AG09319 (cell line): ENCODE data around the gene DHRS7B.

Experiments used
- DNase-seq: peaks from one replicate; pipeline ENCODE4 v3.0.0-alpha.2; 2010; ENCODE audit warnings: low read depth; ENCODE audit errors: extremely low read depth
- CTCF ChIP-seq: IDR thresholded peaks from 2 replicates; pipeline ENCODE4 v1.5.1; 2011; ENCODE audit warnings: low read depth, mild to moderate bottlenecking, inconsistent platforms, low read length, moderate library complexity

DHRS7B gene

GRCh38 chr17:21211825-21212479 lies 85.2 kb downstream of the DHRS7B start:
- TF ChIP-seq CTCF, result no peak
- DNase-seq, result no peak

- no peak for TF ChIP-seq CTCF
These were observed 86.3 kb downstream of the DHRS7B start for GRCh38 chr17:21212826-21213637.

DNA sequence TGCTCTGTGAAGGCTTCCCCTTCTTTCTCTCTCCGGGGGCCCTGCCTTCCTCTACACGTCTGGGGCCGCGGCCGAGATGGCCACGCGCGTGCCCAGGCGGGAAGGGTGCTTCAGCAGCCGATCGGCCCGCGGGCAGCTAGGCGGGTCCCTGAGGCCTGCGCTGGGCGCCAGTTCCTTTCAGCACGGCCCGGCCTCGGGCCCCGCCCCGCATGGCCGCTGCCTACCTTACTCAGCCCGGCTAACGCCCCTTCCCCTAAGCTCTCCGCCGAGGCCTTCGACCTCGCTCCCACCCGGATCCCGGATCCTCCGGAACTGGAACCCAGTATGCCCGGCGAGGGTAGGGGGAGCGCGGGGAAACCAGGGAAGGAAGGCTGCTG lies 86.9 kb downstream of the DHRS7B start:
- no peak for DNase-seq
- no peak for TF ChIP-seq CTCF

More at GRCh38 chr17:21212826-21213637, 86.3 kb downstream of the DHRS7B start:
- no peak for DNase-seq

- DNase-seq, result peak; percentile 90
- no peak for TF ChIP-seq CTCF
These were observed 87.4 kb downstream of the DHRS7B start, which contains the start of gene TMEM11 for GRCh38 chr17:21214015-21214776. TMEM11 (minus strand) TSS chr17:21214161; CDS start chr17:21214152, 9 bp downstream.

DNA sequence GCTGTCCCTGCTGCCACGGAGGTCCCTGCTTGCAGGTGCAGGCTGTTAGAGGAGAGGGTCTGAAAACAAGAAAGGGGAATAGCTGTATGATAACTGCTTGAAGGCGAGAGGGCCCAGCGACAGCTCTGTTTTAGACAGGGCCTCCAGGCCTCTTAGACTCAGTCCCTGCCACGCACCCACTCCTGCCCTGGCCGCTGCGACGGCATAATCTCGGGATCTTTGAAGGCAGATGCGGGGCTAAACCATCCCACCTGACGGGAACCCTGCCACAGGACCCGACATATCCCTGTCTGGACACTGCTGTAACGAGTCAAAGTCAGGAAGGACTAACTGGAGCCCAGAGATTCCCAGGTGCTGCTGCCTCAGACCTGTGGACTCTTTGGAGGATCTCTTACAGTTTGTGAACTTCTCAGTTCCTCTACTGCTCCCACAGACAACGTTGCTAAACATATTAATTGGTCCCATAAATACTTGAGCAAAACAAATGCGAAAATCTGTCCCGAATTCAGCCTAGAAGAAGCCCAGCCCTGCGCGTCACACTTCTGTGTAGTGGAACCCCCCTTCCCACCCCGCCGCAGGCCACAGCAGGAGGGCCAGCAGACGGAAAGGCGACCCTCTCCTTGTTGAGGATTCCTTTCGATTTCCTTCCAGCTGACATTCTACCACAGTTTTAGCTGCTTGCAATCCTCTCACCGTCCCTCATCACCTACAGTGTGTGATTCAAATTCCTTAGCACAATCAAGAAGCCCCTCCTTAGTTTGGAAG lies 88.2 kb downstream of the DHRS7B start:
- TF ChIP-seq CTCF, result no peak
- no peak for DNase-seq

GRCh38 chr17:21215935-21216334 lies 89.2 kb downstream of the DHRS7B start:
- DNase-seq, result no peak
- TF ChIP-seq CTCF, result no peak
